AG09319 (cell line): ENCODE data around the gene LINGO1.

Source experiments
- DNase-seq: peaks from one replicate; pipeline ENCODE4 v3.0.0-alpha.2; 2010; ENCODE audit warnings: low read depth; ENCODE audit errors: extremely low read depth
- TF ChIP-seq, protein P1 (sequence below): IDR thresholded peaks from 2 replicates; pipeline ENCODE4 v1.5.1; 2011; ENCODE audit warnings: low read depth, mild to moderate bottlenecking, inconsistent platforms, low read length, moderate library complexity

Gene LINGO1

DNA sequence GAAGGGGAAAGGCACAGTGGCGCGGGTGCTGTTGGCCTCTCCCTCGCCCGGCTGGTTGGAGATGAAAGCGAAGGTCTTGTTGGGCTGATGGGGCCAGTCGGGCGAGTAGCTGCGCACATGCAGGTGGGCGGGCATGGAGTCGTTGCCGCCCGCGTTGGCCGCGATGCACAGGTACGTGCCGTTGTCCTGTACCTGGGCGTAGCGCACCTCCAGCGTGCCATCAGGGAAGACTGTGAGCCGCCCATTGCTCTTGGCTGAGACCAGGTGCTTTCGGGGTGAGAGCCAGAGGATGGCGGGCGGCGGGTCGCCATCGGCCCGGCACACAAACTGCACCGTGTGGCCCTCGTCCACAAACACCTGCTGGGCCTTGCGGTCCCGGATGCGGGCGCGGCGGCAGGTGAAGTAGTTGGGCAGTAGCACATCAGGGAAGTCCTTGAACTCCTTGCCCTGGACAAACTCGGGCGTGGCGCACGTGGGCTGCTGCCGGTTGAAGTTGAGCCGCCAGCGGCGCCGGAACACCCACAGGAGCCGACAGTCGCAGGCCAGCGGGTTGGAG, 18.4 kb downstream of the LINGO1 start:
- TF ChIP-seq, protein P1, sequence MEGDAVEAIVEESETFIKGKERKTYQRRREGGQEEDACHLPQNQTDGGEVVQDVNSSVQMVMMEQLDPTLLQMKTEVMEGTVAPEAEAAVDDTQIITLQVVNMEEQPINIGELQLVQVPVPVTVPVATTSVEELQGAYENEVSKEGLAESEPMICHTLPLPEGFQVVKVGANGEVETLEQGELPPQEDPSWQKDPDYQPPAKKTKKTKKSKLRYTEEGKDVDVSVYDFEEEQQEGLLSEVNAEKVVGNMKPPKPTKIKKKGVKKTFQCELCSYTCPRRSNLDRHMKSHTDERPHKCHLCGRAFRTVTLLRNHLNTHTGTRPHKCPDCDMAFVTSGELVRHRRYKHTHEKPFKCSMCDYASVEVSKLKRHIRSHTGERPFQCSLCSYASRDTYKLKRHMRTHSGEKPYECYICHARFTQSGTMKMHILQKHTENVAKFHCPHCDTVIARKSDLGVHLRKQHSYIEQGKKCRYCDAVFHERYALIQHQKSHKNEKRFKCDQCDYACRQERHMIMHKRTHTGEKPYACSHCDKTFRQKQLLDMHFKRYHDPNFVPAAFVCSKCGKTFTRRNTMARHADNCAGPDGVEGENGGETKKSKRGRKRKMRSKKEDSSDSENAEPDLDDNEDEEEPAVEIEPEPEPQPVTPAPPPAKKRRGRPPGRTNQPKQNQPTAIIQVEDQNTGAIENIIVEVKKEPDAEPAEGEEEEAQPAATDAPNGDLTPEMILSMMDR, result no peak
- DNase-seq, result no peak

- no peak for DNase-seq
- TF ChIP-seq, protein P1, result no peak
Measured at GRCh38 chr15:77613814-77614213, 18.9 kb downstream of the LINGO1 start.

GRCh38 chr15:77612958-77613601, 19.6 kb downstream of the LINGO1 start:
- no peak for DNase-seq
- TF ChIP-seq, protein P1, result no peak

- no peak for DNase-seq
- TF ChIP-seq, protein P1, result no peak
Measured at GRCh38 chr15:77611767-77612166, 20.9 kb downstream of the LINGO1 start.

- TF ChIP-seq, protein P1, result no peak
- DNase-seq, result no peak
Measured at GRCh38 chr15:77610731-77611130, 22.0 kb downstream of the LINGO1 start.

- TF ChIP-seq, protein P1, result no peak
- DNase-seq, result no peak
Measured at GRCh38 chr15:77609558-77609957, 23.2 kb downstream of the LINGO1 start.

GRCh38 chr15:77608774-77609173, 23.9 kb downstream of the LINGO1 start:
- TF ChIP-seq, protein P1, result no peak
- DNase-seq, result no peak
